SK-MEL-5 (cell line): ENCODE data around the gene MALT1. TPM values are rescaled to one million over a fixed set of nuclear protein-coding genes. Genes with fewer than 3 reads are reported as not detected.
A peak's percentile ranks its signal among the peaks of the same experiment; 100 is the strongest.
"Not testable (repeated sequence)": the region's sequence is repeated elsewhere in the genome, so short reads cannot be mapped to it uniquely, and the experiment has no call there.

Experiments
- DNase-seq: peaks from one replicate; pipeline ENCODE4 v3.0.0-alpha.2; 2016; ENCODE audit warnings: low read depth, low spot score
- in situ Hi-C: cut with HindIII; loops from 2 replicates; pipeline ENCODE4 v1.10.0; 2016; ENCODE audit warnings: low sequenced_read_pairs, high pct_unique_total_duplicates, low pct_unique_long_range_greater_than_20kb
- total RNA-seq: library from RNA; depleted of rRNA; stranded (reverse); fragments of >200 nt; shearing (Covaris generic); gene quantifications from 2 replicates; pipeline ENCODE4 v1.2.3, GENCODE V29; 2014

MALT1 gene
- total RNA-seq, 1 experiment from 2014 or later: 15.2 TPM

GRCh38 chr18:58755304-58756010 lies 84.2 kb downstream of the MALT1 start:
- no peak for DNase-seq
- in situ Hi-C loops: loop anchor here (25.0 kb wide), 1 partner anchor 218 kb away; no protein-coding TSS in a partner anchor

GRCh38 chr18:58756148-58756547 lies 84.9 kb downstream of the MALT1 start:
- in situ Hi-C loops: loop anchor here (25.0 kb wide), 1 partner anchor 219 kb away; no protein-coding TSS in a partner anchor
- no peak for DNase-seq

- in situ Hi-C loops: loop anchor here (25.0 kb wide), 1 partner anchor 219 kb away; no protein-coding TSS in a partner anchor
- no peak for DNase-seq
Observed at GRCh38 chr18:58756596-58757240, 85.5 kb downstream of the MALT1 start.

- in situ Hi-C loops: loop anchor here (25.0 kb wide), 1 partner anchor 220 kb away; no protein-coding TSS in a partner anchor
- DNase-seq: not testable (repeated sequence)
Observed at GRCh38 chr18:58757351-58757750, 86.1 kb downstream of the MALT1 start.

GRCh38 chr18:58758046-58758445 lies 86.8 kb downstream of the MALT1 start:
- in situ Hi-C loops: loop anchor here (25.0 kb wide), 1 partner anchor 221 kb away; no protein-coding TSS in a partner anchor
- no peak for DNase-seq

GRCh38 chr18:58758606-58759005 lies 87.3 kb downstream of the MALT1 start:
- in situ Hi-C loops: loop anchor here (25.0 kb wide), 1 partner anchor 221 kb away; no protein-coding TSS in a partner anchor
- no peak for DNase-seq

GRCh38 chr18:58761241-58761969 lies 90.1 kb downstream of the MALT1 start:
- in situ Hi-C loops: loop anchor here (25.0 kb wide), 1 partner anchor 224 kb away; no protein-coding TSS in a partner anchor

GRCh38 chr18:58761970-58762780 lies 90.9 kb downstream of the MALT1 start:
- DNase-seq: no peak
- in situ Hi-C loops: loop anchor here (25.0 kb wide), 1 partner anchor 225 kb away; no protein-coding TSS in a partner anchor

More at GRCh38 chr18:58761241-58761969, 90.1 kb downstream of the MALT1 start:
- no peak for DNase-seq

- DNase-seq: no peak
Observed at GRCh38 chr18:58762781-58763171, 91.5 kb downstream of the MALT1 start.

GRCh38 chr18:58766164-58766563 lies 94.9 kb downstream of the MALT1 start:
- no peak for DNase-seq
- in situ Hi-C loops: loop anchor here (25.0 kb wide), 1 partner anchor 229 kb away; no protein-coding TSS in a partner anchor

More at GRCh38 chr18:58762781-58763171, 91.5 kb downstream of the MALT1 start:
- in situ Hi-C loops: loop anchor here (25.0 kb wide), 1 partner anchor 225 kb away; no protein-coding TSS in a partner anchor

GRCh38 chr18:58766946-58767345 lies 95.7 kb downstream of the MALT1 start:
- in situ Hi-C loops: loop anchor here (25.0 kb wide), 1 partner anchor 230 kb away; no protein-coding TSS in a partner anchor
- no peak for DNase-seq

GRCh38 chr18:58768293-58768974 lies 97.2 kb downstream of the MALT1 start:
- in situ Hi-C loops: loop anchor here (25.0 kb wide), 1 partner anchor 231 kb away; no protein-coding TSS in a partner anchor
- peak; percentile 59 for DNase-seq

GRCh38 chr18:58769321-58769720 lies 98.1 kb downstream of the MALT1 start:
- in situ Hi-C loops: loop anchor here (25.0 kb wide), 1 partner anchor 232 kb away; no protein-coding TSS in a partner anchor
- no peak for DNase-seq

GRCh38 chr18:58770601-58771000 lies 99.3 kb downstream of the MALT1 start:
- in situ Hi-C loops: loop anchor here (25.0 kb wide), 1 partner anchor 233 kb away; no protein-coding TSS in a partner anchor

GRCh38 chr18:58772161-58772560 lies 100.9 kb downstream of the MALT1 start:
- no peak for DNase-seq
- in situ Hi-C loops: loop anchor here (25.0 kb wide), 1 partner anchor 235 kb away; no protein-coding TSS in a partner anchor

More at GRCh38 chr18:58770601-58771000, 99.3 kb downstream of the MALT1 start:
- DNase-seq: no peak

- peak; percentile 70 for DNase-seq
- in situ Hi-C loops: loop anchor here (25.0 kb wide), 1 partner anchor 286 kb away; no protein-coding TSS in a partner anchor
Observed at GRCh38 chr18:58776084-58776483, 104.8 kb downstream of the MALT1 start.
